HepG2 (cell line): Measurements from ENCODE around the gene ST7L. TPM values are rescaled to one million over a fixed set of nuclear protein-coding genes. Genes with fewer than 3 reads are reported as not detected.

ENCODE experiments used
- KAT7 ChIP-seq: IDR thresholded peaks from 2 replicates; pipeline ENCODE4 v1.6.1; 2018; ENCODE audit warnings: borderline replicate concordance, missing compliant biosample characterization
- KDM6A ChIP-seq: IDR thresholded peaks from 2 replicates; pipeline ENCODE4 v1.6.1; 2016; ENCODE audit warnings: low read depth
- MIER3 ChIP-seq: IDR thresholded peaks from 2 replicates; pipeline ENCODE4 v1.6.1; 2016; ENCODE audit warnings: missing compliant biosample characterization, borderline replicate concordance
- RFX5 ChIP-seq: IDR thresholded peaks from 2 replicates; pipeline ENCODE4 v1.6.1; 2011; ENCODE audit warnings: low read depth, low read length, improper control_type of control experiment
- TMF1 ChIP-seq: sonication (generic); formaldehyde crosslinking; IDR thresholded peaks from 2 replicates; pipeline ENCODE4 v1.8.1; 2022; ENCODE audit warnings: low read depth, missing genetic modification reagents
- ZMAT3 ChIP-seq: sonication (generic); formaldehyde crosslinking; conservative IDR thresholded peaks from 2 replicates; pipeline ENCODE4 v1.7.0; 2021; ENCODE audit warnings: missing genetic modification reagents
- ZMYM4 ChIP-seq: sonication (generic); formaldehyde crosslinking; IDR thresholded peaks from 2 replicates; pipeline ENCODE4 v1.8.1; 2023; ENCODE audit warnings: mild to moderate bottlenecking, missing genetic modification reagents
- ZNF207 ChIP-seq: fragments of 450-650 bp; IDR thresholded peaks from 2 replicates; pipeline ENCODE4 v1.6.1; 2016; ENCODE audit warnings: antibody characterized with exemption, borderline replicate concordance
- ZNF333 ChIP-seq: sonication (generic); formaldehyde crosslinking; IDR thresholded peaks from 2 replicates; pipeline ENCODE4 v1.4.0; 2020; ENCODE audit warnings: mild to moderate bottlenecking, missing genetic modification reagents, borderline replicate concordance
- ZNF343 ChIP-seq: sonication (generic); formaldehyde crosslinking; IDR thresholded peaks from 2 replicates; pipeline ENCODE4 v1.4.0; 2020; ENCODE audit warnings: mild to moderate bottlenecking, missing genetic modification reagents
- ZNF431 ChIP-seq: sonication (generic); formaldehyde crosslinking; IDR thresholded peaks from 2 replicates; pipeline ENCODE4 v1.9.0; 2022; ENCODE audit warnings: missing genetic modification reagents, low read depth, mild to moderate bottlenecking, borderline replicate concordance
- ZNF512B ChIP-seq: sonication (generic); formaldehyde crosslinking; IDR thresholded peaks from 2 replicates; pipeline ENCODE4 v1.5.1; 2020; ENCODE audit warnings: missing genetic modification reagents, mild to moderate bottlenecking, borderline replicate concordance
- ZSCAN30 ChIP-seq: sonication (generic); formaldehyde crosslinking; IDR thresholded peaks from 2 replicates; pipeline ENCODE4 v1.5.0; 2020; ENCODE audit warnings: mild to moderate bottlenecking, missing genetic modification reagents
- polyA plus RNA-seq, 8 experiments: library from polyadenylated mRNA; depleted of rRNA in 3 of 8; stranded (reverse) in 7 of 8; unstranded in 1 of 8; fragments of >200 nt; fragmentation: Illumina TruSeq in 4 of 8; extraction: Trizol in 4 of 8; gene quantifications; 2 replicates each; pipeline versions ENCODE4 v1.2.1 to v1.2.3, GENCODE V29; 2011 to 2016; ENCODE audit warnings: low read depth in 4 of 8, missing spikeins in 1 of 8, mixed read lengths in 1 of 8; ENCODE audit not compliant: insufficient read depth in 1 of 8
- total RNA-seq, 5 experiments: library from RNA; depleted of rRNA; stranded (reverse); fragments of >200 nt; fragmentation: Illumina TruSeq; extraction: Trizol; gene quantifications; 2 replicates each; pipeline ENCODE4 v1.2.3, GENCODE V29; 2016; ENCODE audit warnings: low read depth in 1 of 5
- TF ChIP-seq, protein P1 (sequence below): IDR thresholded peaks from 2 replicates; pipeline ENCODE4 v1.6.1; 2016; ENCODE audit warnings: missing compliant biosample characterization, missing genetic modification reagents, borderline replicate concordance
- TF ChIP-seq, protein P2 (sequence below): IDR thresholded peaks from 2 replicates; pipeline ENCODE4 v1.6.1; 2016; ENCODE audit warnings: mild to moderate bottlenecking, missing biosample characterization, missing genetic modification reagents
- TF ChIP-seq, protein P3 (sequence below): sonication (generic); formaldehyde crosslinking; IDR thresholded peaks from 2 replicates; pipeline ENCODE4 v1.5.0; 2020; ENCODE audit warnings: mild to moderate bottlenecking, missing genetic modification reagents, borderline replicate concordance
- TF ChIP-seq, protein P4 (sequence below): sonication (generic); formaldehyde crosslinking; IDR thresholded peaks from 2 replicates; pipeline ENCODE4 v1.9.0; 2021; ENCODE audit warnings: missing genetic modification reagents, borderline replicate concordance

Gene ST7L
- total and polyA plus RNA-seq, 2 of the 13 experiments (the other 11 are each of a cell fraction or from before 2014, with no cell fraction given), result 8.6 to 19.9 TPM

- TF ChIP-seq, protein P1, sequence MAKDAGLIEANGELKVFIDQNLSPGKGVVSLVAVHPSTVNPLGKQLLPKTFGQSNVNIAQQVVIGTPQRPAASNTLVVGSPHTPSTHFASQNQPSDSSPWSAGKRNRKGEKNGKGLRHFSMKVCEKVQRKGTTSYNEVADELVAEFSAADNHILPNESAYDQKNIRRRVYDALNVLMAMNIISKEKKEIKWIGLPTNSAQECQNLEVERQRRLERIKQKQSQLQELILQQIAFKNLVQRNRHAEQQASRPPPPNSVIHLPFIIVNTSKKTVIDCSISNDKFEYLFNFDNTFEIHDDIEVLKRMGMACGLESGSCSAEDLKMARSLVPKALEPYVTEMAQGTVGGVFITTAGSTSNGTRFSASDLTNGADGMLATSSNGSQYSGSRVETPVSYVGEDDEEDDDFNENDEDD, result no peak; the same call in 1 of the 2 replicates
- TF ChIP-seq ZNF512B (CRISPR knock-in tag) (no peak), RFX5 (no peak), ZNF431 (CRISPR knock-in tag) (peak; percentile 31), ZMAT3 (CRISPR knock-in tag) (no peak; the same call in 1 of the 2 replicates), ZNF333 (CRISPR knock-in tag) (peak; percentile 32), KAT7 (CRISPR knock-in tag) (peak; percentile 88), ZSCAN30 (CRISPR knock-in tag) (no peak), MIER3 (CRISPR knock-in tag) (no peak), ZNF343 (CRISPR knock-in tag) (no peak; the same call in 1 of the 2 replicates), TMF1 (CRISPR knock-in tag) (peak; percentile 87), ZNF207 (no peak), ZMYM4 (CRISPR knock-in tag) (peak; percentile 42; the same call in 1 of the 2 replicates), KDM6A (CRISPR knock-in tag) (no peak)
- TF ChIP-seq, protein P2, sequence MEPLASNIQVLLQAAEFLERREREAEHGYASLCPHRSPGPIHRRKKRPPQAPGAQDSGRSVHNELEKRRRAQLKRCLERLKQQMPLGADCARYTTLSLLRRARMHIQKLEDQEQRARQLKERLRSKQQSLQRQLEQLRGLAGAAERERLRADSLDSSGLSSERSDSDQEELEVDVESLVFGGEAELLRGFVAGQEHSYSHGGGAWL (CRISPR knock-in tag), result no peak
- TF ChIP-seq, protein P3, sequence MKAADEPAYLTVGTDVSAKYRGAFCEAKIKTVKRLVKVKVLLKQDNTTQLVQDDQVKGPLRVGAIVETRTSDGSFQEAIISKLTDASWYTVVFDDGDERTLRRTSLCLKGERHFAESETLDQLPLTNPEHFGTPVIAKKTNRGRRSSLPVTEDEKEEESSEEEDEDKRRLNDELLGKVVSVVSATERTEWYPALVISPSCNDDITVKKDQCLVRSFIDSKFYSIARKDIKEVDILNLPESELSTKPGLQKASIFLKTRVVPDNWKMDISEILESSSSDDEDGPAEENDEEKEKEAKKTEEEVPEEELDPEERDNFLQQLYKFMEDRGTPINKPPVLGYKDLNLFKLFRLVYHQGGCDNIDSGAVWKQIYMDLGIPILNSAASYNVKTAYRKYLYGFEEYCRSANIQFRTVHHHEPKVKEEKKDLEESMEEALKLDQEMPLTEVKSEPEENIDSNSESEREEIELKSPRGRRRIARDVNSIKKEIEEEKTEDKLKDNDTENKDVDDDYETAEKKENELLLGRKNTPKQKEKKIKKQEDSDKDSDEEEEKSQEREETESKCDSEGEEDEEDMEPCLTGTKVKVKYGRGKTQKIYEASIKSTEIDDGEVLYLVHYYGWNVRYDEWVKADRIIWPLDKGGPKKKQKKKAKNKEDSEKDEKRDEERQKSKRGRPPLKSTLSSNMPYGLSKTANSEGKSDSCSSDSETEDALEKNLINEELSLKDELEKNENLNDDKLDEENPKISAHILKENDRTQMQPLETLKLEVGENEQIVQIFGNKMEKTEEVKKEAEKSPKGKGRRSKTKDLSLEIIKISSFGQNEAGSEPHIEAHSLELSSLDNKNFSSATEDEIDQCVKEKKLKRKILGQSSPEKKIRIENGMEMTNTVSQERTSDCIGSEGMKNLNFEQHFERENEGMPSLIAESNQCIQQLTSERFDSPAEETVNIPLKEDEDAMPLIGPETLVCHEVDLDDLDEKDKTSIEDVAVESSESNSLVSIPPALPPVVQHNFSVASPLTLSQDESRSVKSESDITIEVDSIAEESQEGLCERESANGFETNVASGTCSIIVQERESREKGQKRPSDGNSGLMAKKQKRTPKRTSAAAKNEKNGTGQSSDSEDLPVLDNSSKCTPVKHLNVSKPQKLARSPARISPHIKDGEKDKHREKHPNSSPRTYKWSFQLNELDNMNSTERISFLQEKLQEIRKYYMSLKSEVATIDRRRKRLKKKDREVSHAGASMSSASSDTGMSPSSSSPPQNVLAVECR (CRISPR knock-in tag), result peak; percentile 69
- TF ChIP-seq, protein P4, sequence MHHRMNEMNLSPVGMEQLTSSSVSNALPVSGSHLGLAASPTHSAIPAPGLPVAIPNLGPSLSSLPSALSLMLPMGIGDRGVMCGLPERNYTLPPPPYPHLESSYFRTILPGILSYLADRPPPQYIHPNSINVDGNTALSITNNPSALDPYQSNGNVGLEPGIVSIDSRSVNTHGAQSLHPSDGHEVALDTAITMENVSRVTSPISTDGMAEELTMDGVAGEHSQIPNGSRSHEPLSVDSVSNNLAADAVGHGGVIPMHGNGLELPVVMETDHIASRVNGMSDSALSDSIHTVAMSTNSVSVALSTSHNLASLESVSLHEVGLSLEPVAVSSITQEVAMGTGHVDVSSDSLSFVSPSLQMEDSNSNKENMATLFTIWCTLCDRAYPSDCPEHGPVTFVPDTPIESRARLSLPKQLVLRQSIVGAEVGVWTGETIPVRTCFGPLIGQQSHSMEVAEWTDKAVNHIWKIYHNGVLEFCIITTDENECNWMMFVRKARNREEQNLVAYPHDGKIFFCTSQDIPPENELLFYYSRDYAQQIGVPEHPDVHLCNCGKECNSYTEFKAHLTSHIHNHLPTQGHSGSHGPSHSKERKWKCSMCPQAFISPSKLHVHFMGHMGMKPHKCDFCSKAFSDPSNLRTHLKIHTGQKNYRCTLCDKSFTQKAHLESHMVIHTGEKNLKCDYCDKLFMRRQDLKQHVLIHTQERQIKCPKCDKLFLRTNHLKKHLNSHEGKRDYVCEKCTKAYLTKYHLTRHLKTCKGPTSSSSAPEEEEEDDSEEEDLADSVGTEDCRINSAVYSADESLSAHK (CRISPR knock-in tag), result no peak
Measured at GRCh38 chr1:112618721-112619517, at the start of gene ST7L (continued).
